Lung (tissue), 12 donors: ENCODE data around the gene PEX5L. TPM values are rescaled to one million over a fixed set of nuclear protein-coding genes. Genes with fewer than 3 reads are reported as not detected.

Experiments used
- ATAC-seq: fragments of 200-7000 bp; cut with Tn5 transposase; one replicate; pipeline ENCODE4 v1.9.1; 2020; ENCODE audit warnings: moderate number of reproducible peaks; ENCODE audit not compliant: insufficient read depth, low FRiP score
- DNase-seq, 3 donors: peaks; one replicate each; pipeline ENCODE4 v3.0.0-alpha.2; 2013 to 2017
- H3K27ac ChIP-seq, 2 donors: one replicate each; pipeline ENCODE4 v1.5.1; 2013; ENCODE audit warnings: mild to moderate bottlenecking in 2 of 2, moderate library complexity in 2 of 2, control low read depth in 1 of 2, inconsistent platforms in 1 of 2, low read depth in 1 of 2, low read length in 1 of 2
- H3K27me3 ChIP-seq, 3 donors: one replicate each; pipeline ENCODE4 v1.5.1; 2013; ENCODE audit warnings: low read length in 2 of 3; ENCODE audit not compliant: control insufficient read depth in 3 of 3, insufficient read depth in 3 of 3
- H3K36me3 ChIP-seq, 4 donors: one replicate each; pipeline ENCODE4 v1.5.1; 2013; ENCODE audit warnings: low read length in 4 of 4, mild to moderate bottlenecking in 1 of 4, moderate library complexity in 1 of 4; ENCODE audit not compliant: control insufficient read depth in 4 of 4, insufficient read depth in 4 of 4
- H3K4me1 ChIP-seq, 5 donors: one replicate each; pipeline ENCODE4 v1.5.1; 2013; ENCODE audit warnings: low read length in 5 of 5, mild to moderate bottlenecking in 2 of 5, moderate library complexity in 1 of 5; ENCODE audit not compliant: control insufficient read depth in 5 of 5, insufficient read depth in 5 of 5
- H3K4me3 ChIP-seq: one replicate; pipeline ENCODE4 v1.5.1; 2013; ENCODE audit warnings: mild to moderate bottlenecking, control low read depth, moderate library complexity
- H3K9ac ChIP-seq, 2 donors: one replicate each; pipeline ENCODE4 v1.5.1; 2013; ENCODE audit warnings: low read length in 2 of 2, control low read depth in 1 of 2; ENCODE audit not compliant: insufficient read depth in 1 of 2
- H3K9me3 ChIP-seq, 4 donors: one replicate each; pipeline ENCODE4 v1.5.1; 2013; ENCODE audit warnings: low read length in 3 of 4, mild to moderate bottlenecking in 1 of 4, moderate library complexity in 1 of 4; ENCODE audit not compliant: control insufficient read depth in 4 of 4, insufficient read depth in 3 of 4
- WGBS, 2 donors: extraction: QIAGEN DNeasy Blood & Tissue Kit; methylation state at CpG; one replicate each; pipeline ENCODE4 v1.1.7; 2013; 5-methylcytosine and 5-hydroxymethylcytosine counted together
- polyA plus RNA-seq, 2 donors: library from polyadenylated mRNA; stranded (reverse); fragments of 200-250 nt; gene quantifications; one replicate each; pipeline ENCODE4 v1.2.1, GENCODE V29; 2013
- total RNA-seq, 2 donors: library from RNA; depleted of rRNA in 1 of 2; stranded (reverse); fragments of >200 nt in 1 of 2; gene quantifications; one replicate each; pipeline ENCODE4 v1.2.1, GENCODE V29; 2014 to 2021
- TF ChIP-seq, protein P1 (sequence below): IDR thresholded peaks from 2 replicates; pipeline ENCODE4 v1.5.1; 2012; ENCODE audit warnings: mild to moderate bottlenecking; ENCODE audit errors: control extremely low read depth, extremely low read depth
- donor health status: control.
- donor health status: control.
- donor health status: Bipolar disorder and iron deficiency.
- donor health status: healthy.
- donor health status: DM: yes; HTN: yes; CAD: no.

PEX5L gene
- total and polyA plus RNA-seq, 4 donors, result 0.02 to 0.80 (median 0.09) TPM

DNA sequence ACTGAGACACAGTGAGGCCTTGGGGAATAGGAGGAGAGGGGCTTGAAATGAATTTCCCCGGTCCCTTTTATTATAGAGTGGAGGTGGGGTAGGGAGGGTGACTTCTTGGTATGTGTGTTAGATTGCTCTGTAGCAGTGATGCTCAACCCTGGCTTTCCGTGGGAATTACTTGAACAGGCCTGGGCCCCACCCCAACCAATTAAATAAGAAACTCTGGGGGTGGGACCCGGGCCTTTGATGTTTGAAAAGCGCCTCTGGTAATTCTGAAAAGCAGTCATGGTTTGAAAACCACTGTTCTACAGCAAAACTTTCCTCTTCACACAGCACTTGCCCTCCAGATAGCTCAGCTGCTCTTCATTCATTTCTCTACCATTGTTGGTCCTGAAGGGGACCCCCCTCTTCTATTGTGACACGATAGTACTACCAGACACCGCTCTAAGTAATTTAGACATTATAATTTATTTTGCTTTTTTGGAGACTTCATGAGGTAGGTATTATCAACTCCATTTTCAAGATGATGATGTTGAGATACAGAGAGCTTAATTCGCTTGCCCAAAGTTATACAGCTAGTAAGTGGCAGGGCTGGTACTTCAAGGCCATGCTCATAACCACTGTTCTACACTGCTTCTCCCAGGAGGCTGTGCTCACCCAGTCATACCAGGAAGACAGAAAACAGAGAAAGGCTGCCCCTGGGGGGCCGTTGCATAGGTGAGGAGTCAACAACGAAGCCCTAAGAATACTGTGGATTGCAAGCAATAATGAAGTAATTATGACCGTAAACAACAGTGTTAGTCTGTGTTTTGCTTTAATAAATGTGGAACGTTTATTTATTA lies 176.2 kb downstream of the PEX5L start:
- H3K9me3 ChIP-seq, result no peaks in the 10 kb centered on the region
- H3K9ac ChIP-seq, result no peak overlapping the region
- no peak for DNase-seq
- H3K27ac ChIP-seq, result no peak overlapping the region
- no peak for ATAC-seq
- 83 to 88% methylated on average over 11 of the region's 11 CpGs for WGBS, 2 donors
- no peaks in the 10 kb centered on the region for H3K36me3 ChIP-seq
- no peaks in the 10 kb centered on the region for H3K4me1 ChIP-seq
- no peak overlapping the region for H3K4me3 ChIP-seq
- H3K27me3 ChIP-seq, result no peaks in the 10 kb centered on the region
- TF ChIP-seq, protein P1, sequence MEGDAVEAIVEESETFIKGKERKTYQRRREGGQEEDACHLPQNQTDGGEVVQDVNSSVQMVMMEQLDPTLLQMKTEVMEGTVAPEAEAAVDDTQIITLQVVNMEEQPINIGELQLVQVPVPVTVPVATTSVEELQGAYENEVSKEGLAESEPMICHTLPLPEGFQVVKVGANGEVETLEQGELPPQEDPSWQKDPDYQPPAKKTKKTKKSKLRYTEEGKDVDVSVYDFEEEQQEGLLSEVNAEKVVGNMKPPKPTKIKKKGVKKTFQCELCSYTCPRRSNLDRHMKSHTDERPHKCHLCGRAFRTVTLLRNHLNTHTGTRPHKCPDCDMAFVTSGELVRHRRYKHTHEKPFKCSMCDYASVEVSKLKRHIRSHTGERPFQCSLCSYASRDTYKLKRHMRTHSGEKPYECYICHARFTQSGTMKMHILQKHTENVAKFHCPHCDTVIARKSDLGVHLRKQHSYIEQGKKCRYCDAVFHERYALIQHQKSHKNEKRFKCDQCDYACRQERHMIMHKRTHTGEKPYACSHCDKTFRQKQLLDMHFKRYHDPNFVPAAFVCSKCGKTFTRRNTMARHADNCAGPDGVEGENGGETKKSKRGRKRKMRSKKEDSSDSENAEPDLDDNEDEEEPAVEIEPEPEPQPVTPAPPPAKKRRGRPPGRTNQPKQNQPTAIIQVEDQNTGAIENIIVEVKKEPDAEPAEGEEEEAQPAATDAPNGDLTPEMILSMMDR, result no peak

- Histone ChIP-seq H3K4me3 (no peak overlapping the region), H3K9me3 (no peaks in the 10 kb centered on the region), H3K36me3 (no peaks in the 10 kb centered on the region), H3K4me1 (no peaks in the 10 kb centered on the region), H3K27ac (no peak overlapping the region), H3K9ac (no peak overlapping the region), H3K27me3 (no peaks in the 10 kb centered on the region)
- peak in 1 of 3 donors; percentile 12 for DNase-seq
- no peak for ATAC-seq
- 48 to 50% methylated on average over 2 of the region's 2 CpGs for WGBS, 2 donors
- TF ChIP-seq, protein P1, result no peak
Observed at GRCh38 chr3:179853176-179853575, 183.6 kb downstream of the PEX5L start.

GRCh38 chr3:179852142-179852905 lies 184.4 kb downstream of the PEX5L start:
- no peak overlapping the region for H3K9ac ChIP-seq
- H3K4me3 ChIP-seq, result no peak overlapping the region
- no peak for DNase-seq
- peak; percentile 43 for ATAC-seq
- 64 to 81% methylated on average over 5 of the region's 5 CpGs for WGBS, 2 donors
- TF ChIP-seq, protein P1, result no peak
- H3K36me3 ChIP-seq, result no peaks in the 10 kb centered on the region
- H3K27me3 ChIP-seq, result no peaks in the 10 kb centered on the region
- no peak overlapping the region for H3K27ac ChIP-seq
- H3K9me3 ChIP-seq, result no peaks in the 10 kb centered on the region
- no peaks in the 10 kb centered on the region for H3K4me1 ChIP-seq
